Bronchial epithelial cell (primary cell): ENCODE results near the gene C14orf119. TPM values are rescaled to one million over a fixed set of nuclear protein-coding genes. Genes with fewer than 3 reads are reported as not detected.

ENCODE experiments used
- DNase-seq: peaks from one replicate; pipeline ENCODE4 v3.0.0-alpha.2; 2010; ENCODE audit warnings: low read depth
- FAIRE-seq: peaks from 2 replicates; lab custom pipeline; 2011; peaks lifted over from hg19 to GRCh38; lab: Jason Lieb, UNC
- H3K27me3 ChIP-seq: 2 replicates; pipeline ENCODE4 v1.5.1; 2011; ENCODE audit warnings: low read length; ENCODE audit not compliant: control insufficient read depth, insufficient read depth
- H3K36me3 ChIP-seq: 2 replicates; pipeline ENCODE4 v1.5.1; 2011; ENCODE audit warnings: low read length; ENCODE audit not compliant: control insufficient read depth, insufficient read depth
- H3K4me3 ChIP-seq: 2 replicates; pipeline ENCODE4 v1.5.1; 2011; ENCODE audit warnings: mild to moderate bottlenecking, low read depth, low read length, control low read depth
- total RNA-seq: library from RNA; depleted of rRNA; stranded (reverse); fragments of >200 nt; gene quantifications from 2 replicates; pipeline ENCODE4 v1.2.1, GENCODE V29; 2014
- TF ChIP-seq, protein P1 (sequence below): IDR thresholded peaks from 2 replicates; pipeline ENCODE4 v1.5.1; 2011; ENCODE audit warnings: mild to moderate bottlenecking, moderate library complexity, low read length, control low read depth, inconsistent platforms; ENCODE audit not compliant: insufficient read depth, severe bottlenecking

The C14orf119 gene
- total RNA-seq, 1 donor from 2014 or later, result 51.9 TPM

DNA sequence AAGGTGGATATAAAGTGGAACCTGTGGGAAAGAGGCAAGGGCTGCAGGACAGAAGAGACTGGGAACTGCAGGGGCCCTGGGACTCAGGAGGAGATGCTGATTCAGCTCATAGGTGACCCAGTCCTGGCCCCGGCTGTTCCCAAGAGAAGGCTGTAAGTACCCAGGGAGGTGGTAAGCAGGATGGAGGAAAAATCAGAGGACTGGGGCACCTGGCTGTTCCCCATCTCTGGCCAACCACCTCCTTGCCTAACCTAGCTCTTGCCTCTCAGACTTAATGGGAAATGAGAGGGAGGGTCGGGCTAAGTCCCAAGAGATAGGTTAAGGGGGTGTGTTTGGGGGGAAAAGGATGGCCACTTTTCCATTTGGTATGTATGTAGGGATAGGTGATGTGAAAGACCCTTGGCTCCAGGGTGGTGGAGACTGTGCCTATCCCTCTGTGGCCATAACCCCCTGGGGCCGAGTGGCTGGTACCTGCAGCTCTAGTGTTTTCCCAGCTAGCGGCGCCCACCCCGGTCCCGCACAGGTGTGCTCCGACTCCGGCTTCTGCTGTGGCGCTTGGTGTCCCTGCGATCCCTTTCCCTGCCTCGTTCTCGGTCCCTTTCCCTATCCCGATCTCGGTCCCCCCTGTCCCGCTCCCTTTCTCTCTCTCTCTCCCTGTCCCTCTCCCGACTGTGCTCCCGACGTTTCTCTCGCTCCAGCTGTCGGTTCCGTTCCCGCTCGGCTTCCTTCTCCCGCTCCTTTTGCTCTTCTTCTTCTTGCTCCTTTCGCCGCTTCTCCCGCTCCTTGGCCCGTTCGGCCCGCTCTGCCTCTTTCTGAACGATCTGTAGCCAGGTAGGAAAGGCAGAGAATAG lies 36.4 kb upstream of the C14orf119 start:
- no peak for FAIRE-seq
- peaks cover 23% of the 10 kb centered on the region for H3K36me3 ChIP-seq

DNA sequence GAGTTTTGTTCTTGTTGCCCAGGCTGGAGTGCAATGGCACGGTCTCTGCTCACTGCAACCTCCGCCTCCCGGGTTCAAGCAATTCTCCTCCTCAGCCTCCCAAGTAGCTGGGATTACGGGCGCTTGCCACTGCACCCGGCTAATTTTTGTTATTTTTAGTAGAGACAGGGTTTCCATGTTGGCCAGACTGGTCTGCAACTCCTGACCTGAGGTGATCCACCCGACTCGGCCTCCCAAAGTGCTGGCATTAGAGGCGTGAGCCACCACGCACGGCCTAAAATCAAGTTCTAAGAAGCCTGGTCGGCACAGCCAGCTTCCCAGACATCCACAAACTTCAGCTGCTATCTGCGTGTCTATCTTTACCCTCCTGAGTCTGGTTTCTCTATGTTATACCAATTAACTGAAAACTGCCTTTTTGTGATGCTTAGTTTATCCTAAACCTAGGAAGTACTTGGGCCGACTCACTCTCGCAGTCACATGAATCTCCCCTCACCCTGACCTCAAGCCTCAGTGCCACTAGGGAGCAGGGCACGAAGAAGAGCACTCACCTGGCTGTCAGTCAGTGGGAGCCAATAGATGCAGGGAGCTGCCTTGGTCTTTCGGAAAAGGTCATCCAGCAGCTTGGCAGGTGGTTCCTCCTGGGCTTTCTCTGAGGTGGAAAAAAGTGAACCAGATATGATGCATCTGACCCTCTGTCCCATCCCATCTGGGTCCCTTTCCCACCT lies 34.6 kb upstream of the C14orf119 start:
- FAIRE-seq (no peak), DNase-seq (no peak)
- TF ChIP-seq, protein P1, sequence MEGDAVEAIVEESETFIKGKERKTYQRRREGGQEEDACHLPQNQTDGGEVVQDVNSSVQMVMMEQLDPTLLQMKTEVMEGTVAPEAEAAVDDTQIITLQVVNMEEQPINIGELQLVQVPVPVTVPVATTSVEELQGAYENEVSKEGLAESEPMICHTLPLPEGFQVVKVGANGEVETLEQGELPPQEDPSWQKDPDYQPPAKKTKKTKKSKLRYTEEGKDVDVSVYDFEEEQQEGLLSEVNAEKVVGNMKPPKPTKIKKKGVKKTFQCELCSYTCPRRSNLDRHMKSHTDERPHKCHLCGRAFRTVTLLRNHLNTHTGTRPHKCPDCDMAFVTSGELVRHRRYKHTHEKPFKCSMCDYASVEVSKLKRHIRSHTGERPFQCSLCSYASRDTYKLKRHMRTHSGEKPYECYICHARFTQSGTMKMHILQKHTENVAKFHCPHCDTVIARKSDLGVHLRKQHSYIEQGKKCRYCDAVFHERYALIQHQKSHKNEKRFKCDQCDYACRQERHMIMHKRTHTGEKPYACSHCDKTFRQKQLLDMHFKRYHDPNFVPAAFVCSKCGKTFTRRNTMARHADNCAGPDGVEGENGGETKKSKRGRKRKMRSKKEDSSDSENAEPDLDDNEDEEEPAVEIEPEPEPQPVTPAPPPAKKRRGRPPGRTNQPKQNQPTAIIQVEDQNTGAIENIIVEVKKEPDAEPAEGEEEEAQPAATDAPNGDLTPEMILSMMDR, result no peak
- H3K4me3 ChIP-seq, result no peak overlapping the region
- no peaks in the 10 kb centered on the region for H3K27me3 ChIP-seq
- H3K36me3 ChIP-seq, result peaks cover 29% of the 10 kb centered on the region

More for the DNA sequence above, 36.4 kb upstream of the C14orf119 start:
- Histone ChIP-seq H3K4me3 (no peak overlapping the region), H3K27me3 (no peaks in the 10 kb centered on the region)
- TF ChIP-seq, protein P1, result no peak
- DNase-seq, result no peak

DNA sequence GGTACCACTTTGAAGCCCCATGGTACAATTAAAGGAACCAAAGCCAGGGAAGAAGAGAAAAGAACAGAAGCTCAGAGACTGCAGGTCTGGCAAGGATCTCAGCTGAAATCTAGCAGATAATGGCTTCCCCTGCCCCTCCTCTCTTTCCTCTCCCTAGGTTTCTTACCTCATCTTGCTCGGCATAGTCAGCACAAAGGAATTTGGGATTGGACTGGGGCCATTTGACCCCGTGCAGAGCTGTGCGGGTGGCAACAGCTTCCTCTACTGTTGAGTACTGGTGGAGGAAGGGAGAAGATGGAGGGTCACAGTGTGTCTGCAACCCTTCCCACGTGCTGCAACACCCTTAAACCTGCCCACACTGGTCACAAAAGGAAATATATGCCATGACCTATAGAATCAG lies 33.3 kb upstream of the C14orf119 start:
- no peak for FAIRE-seq
- H3K4me3 ChIP-seq, result no peak overlapping the region
- no peaks in the 10 kb centered on the region for H3K27me3 ChIP-seq
- DNase-seq, result peak; percentile 95
- TF ChIP-seq, protein P1, result no peak
- peaks cover 33% of the 10 kb centered on the region for H3K36me3 ChIP-seq

DNA sequence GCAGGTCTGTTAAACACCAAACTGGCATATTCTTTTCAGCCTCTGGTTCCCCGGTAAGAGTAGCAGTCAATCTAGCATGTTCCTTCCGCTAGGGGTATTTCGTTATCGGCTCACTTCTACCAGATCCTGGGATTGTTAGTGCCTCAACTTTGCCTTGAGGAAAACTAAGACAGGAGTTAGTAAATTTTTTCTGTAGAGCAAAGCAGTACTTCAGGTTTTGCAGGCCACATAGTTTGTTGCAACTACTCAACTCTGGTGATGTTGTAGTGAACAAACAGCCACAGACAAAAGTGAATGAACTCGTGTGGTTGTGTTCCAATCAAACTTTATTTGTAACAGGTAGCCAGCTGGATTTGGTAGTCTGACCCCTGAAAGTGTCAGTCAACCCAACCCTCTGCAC lies 31.7 kb upstream of the C14orf119 start:
- Histone ChIP-seq H3K27me3 (no peaks in the 10 kb centered on the region), H3K4me3 (no peak overlapping the region), H3K36me3 (peaks cover 45% of the 10 kb centered on the region)
- TF ChIP-seq, protein P1, result no peak
- FAIRE-seq (no peak), DNase-seq (no peak)

DNA sequence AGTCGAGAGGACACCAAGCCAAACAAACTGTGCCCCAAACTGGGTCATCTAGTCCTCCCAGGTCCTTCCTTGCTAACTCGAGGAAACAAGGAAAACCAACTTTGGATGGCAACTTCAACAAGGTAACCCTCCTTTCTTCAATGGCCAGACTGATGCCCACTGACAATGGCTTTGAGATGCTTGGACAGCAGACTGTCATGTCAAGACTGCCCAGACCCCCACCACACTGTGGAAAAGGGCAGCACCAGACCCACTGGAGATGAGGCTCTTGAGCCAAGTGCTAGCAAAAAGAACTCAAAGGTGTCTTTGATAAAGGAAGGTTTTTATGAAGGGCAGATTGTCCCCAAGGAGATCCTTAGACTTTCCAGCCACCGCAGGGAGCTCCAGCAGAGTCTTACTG lies 28.9 kb upstream of the C14orf119 start:
- Histone ChIP-seq H3K4me3 (no peak overlapping the region), H3K36me3 (peaks cover 31% of the 10 kb centered on the region), H3K27me3 (no peaks in the 10 kb centered on the region)
- DNase-seq (no peak), FAIRE-seq (no peak)
- TF ChIP-seq, protein P1, result no peak
